Measurements from ENCODE around the gene DPT.
"Not testable (repeated sequence)": the region's sequence is repeated elsewhere in the genome, so short reads cannot be mapped to it uniquely, and the experiment has no call there.

DPT gene

GRCh38 chr1:168728473-168729404, at the start of gene DPT:
TSS of gene DPT (minus strand) at chr1:168729206. CDS start at chr1:168729174, 32 bp downstream.
- no peak within 1 kb of the TSS for H3K27ac ChIP-seq
- no peak for TF ChIP-seq CTCF (conservative IDR thresholded peaks at IDR 0.05)

- no peak overlapping the region for H3K27ac ChIP-seq
- TF ChIP-seq CTCF (conservative IDR thresholded peaks at IDR 0.05) = no peak
Measured at GRCh38 chr1:168775366-168775765, 46.4 kb upstream of the DPT start.

- no peak for TF ChIP-seq CTCF (conservative IDR thresholded peaks at IDR 0.05)
- no peak overlapping the region for H3K27ac ChIP-seq
Measured at GRCh38 chr1:168774241-168774640, 45.2 kb upstream of the DPT start.

GRCh38 chr1:168772428-168773060, 43.5 kb upstream of the DPT start:
- TF ChIP-seq CTCF (conservative IDR thresholded peaks at IDR 0.05) = no peak
- no peak overlapping the region for H3K27ac ChIP-seq

DNA sequence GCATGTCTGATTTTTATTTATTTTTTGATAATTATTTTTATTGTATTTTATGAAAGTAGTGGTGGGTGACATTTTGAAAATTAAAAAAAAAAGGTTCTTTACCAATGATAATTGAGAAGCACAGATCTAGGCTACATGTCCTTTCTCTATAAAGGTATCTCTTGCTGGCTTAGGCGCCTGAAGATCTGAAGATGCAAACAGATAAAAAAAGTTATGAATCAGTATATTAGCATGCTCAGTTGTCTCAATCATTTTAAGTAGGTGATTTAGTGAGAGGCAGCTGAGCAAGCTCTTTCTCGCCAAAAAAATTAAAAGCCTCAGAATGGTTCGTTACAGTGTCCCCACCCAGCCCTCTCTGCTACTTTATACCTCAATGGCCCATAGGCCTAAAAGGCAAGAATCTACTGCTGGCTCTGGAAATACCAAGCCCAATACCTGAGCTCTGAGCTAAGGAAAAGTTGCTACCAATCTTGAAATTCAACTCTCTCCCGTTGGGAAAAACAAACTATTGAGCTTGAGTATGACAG, 42.2 kb upstream of the DPT start:
- TF ChIP-seq CTCF (conservative IDR thresholded peaks at IDR 0.05) = no peak
- no peak overlapping the region for H3K27ac ChIP-seq

DNA sequence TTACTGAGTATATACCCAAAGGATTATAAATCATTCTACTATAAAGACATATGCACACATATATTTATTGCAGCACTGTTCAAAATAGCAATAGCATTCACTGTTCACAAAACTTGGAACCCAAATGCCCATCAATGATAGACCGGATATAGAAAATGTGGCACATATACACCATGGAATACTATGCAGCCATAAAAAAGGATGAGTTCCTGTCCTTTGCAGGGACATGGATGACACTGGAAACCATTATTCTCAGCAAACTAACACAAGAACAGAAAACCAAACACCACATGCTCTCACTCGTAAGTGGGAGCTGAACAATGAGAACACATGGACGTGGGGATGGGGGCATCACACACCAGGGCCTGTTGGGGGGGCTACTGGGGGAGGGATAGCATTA, 40.9 kb upstream of the DPT start:
- H3K27ac ChIP-seq = not testable (repeated sequence)

- no peak for TF ChIP-seq CTCF (conservative IDR thresholded peaks at IDR 0.05)
- H3K27ac ChIP-seq = no peak overlapping the region
Measured at GRCh38 chr1:168767894-168768584, 39.0 kb upstream of the DPT start.

Measured in VCaP (cell line).